GM12891 (cell line): Measurements from ENCODE around the gene RNF20.
"Not testable (repeated sequence)": the region's sequence is repeated elsewhere in the genome, so short reads cannot be mapped to it uniquely, and the experiment has no call there.

Experiments
- DNase-seq: peaks from one replicate; pipeline ENCODE4 v3.0.0; 2011; ENCODE audit warnings: low spot score; ENCODE audit not compliant: insufficient read length
- FAIRE-seq: peaks from 2 replicates; lab custom pipeline; 2011; peaks lifted over from hg19 to GRCh38; lab: Jason Lieb, UNC
- PAX5 ChIP-seq: IDR thresholded peaks from 2 replicates; pipeline ENCODE4 v1.6.1; 2011; ENCODE audit warnings: low read length, moderate library complexity, mild to moderate bottlenecking; ENCODE audit not compliant: insufficient read depth, severe bottlenecking
- POLR2A ChIP-seq: IDR thresholded peaks from 2 replicates; pipeline ENCODE4 v1.6.1; 2011; ENCODE audit warnings: low read depth, low read length, control low read depth
- POLR2AphosphoS5 ChIP-seq: IDR thresholded peaks from 2 replicates; pipeline ENCODE4 v1.6.1; 2011; ENCODE audit warnings: low read depth, low read length, control low read depth
- POU2F2 ChIP-seq: IDR thresholded peaks from 2 replicates; pipeline ENCODE4 v1.6.1; 2011; ENCODE audit warnings: low read depth, mild to moderate bottlenecking, control low read depth, low read length, moderate library complexity
- SPI1 ChIP-seq: IDR thresholded peaks from 2 replicates; pipeline ENCODE4 v1.6.1; 2011; ENCODE audit warnings: low read depth, low read length, control low read depth
- TAF1 ChIP-seq: IDR thresholded peaks from 2 replicates; pipeline ENCODE4 v1.6.1; 2011; ENCODE audit warnings: low read depth, low read length, control low read depth

RNF20 gene

DNA sequence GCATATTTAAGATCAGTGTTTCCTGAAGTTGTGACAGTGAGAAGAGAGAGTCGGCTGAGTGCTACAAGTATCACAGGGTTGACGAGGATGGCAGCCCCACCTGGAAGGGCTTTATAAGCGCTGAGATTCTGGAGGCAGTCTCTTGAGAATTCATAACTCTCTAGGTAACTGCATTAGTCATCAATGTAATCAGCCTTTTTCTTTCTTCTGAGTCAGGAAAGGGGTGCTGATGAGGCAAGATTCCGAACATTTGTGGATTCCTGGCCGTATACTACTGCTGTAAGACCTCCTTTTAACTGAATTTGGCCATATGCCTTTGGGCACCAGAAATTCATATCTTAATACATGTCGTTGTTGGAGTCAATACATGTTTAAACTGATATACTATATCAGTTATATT lies 6.6 kb upstream of the RNF20 start:
- TF ChIP-seq SPI1 (no peak), PAX5 (no peak), POLR2AphosphoS5 (no peak), POLR2A (no peak), POU2F2 (no peak), TAF1 (no peak)
- DNase-seq (no peak), FAIRE-seq (no peak)

DNA sequence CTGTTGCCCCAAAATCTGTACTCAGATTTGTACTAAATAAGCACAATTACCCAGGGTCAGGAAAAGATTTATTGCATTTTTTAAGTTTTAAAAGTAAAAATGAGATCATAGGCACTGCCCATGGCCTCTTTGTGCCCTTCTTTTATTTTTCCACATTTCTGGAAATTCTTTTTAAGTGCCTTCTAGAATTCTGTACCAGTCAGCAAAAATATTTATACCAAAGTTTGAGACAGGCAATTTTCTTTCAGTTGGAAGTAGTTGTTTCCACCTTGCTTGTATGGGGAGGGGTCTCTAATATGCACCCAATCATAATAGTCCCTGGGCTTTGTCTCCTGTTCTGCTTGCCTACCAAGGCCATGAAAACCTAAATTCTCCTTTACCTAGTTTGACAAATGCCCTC lies 5.6 kb upstream of the RNF20 start:
- FAIRE-seq (no peak), DNase-seq (no peak)
- no peak for TF ChIP-seq POU2F2
- TF ChIP-seq PAX5: no peak
- TF ChIP-seq TAF1: no peak
- TF ChIP-seq POLR2AphosphoS5: no peak
- TF ChIP-seq POLR2A: no peak
- no peak for TF ChIP-seq SPI1

- no peak for FAIRE-seq
- peak; percentile 91 for TF ChIP-seq SPI1
- no peak for TF ChIP-seq TAF1
- TF ChIP-seq POLR2A: no peak
- TF ChIP-seq PAX5: no peak
- peak; percentile 26 for DNase-seq
Observed at GRCh38 chr9:101530076-101530711, 3.5 kb upstream of the RNF20 start.

DNA sequence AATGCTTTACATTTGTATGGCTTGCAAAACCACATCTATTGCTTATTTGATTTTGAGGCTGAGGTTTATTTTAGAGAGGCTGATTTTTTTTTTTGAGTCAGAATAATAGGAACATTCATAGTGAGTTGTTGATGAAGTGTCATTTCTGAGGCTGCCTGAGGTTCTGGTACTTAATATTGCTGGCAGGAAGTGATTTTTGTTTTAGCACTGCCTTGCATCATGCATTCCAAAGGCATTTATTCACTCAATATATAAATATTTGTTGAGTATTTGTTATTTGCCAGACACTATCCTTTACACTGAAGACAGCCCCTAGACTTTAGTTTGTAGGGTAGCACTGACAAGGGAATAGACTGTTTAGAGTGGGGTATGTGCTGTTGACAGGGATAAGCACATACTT lies 2.7 kb downstream of the RNF20 start:
- FAIRE-seq (no peak), DNase-seq (no peak)
- TF ChIP-seq POLR2A: no peak
- no peak for TF ChIP-seq TAF1
- TF ChIP-seq POLR2AphosphoS5: no peak
- no peak for TF ChIP-seq POU2F2
- no peak for TF ChIP-seq SPI1
- no peak for TF ChIP-seq PAX5

- FAIRE-seq: no peak
- DNase-seq: no peak
- no peak for TF ChIP-seq POU2F2
- TF ChIP-seq POLR2A: no peak
- TF ChIP-seq POLR2AphosphoS5: no peak
- no peak for TF ChIP-seq TAF1
- TF ChIP-seq PAX5: no peak
- no peak for TF ChIP-seq SPI1
Observed at GRCh38 chr9:101536938-101537337, 3.3 kb downstream of the RNF20 start.

DNA sequence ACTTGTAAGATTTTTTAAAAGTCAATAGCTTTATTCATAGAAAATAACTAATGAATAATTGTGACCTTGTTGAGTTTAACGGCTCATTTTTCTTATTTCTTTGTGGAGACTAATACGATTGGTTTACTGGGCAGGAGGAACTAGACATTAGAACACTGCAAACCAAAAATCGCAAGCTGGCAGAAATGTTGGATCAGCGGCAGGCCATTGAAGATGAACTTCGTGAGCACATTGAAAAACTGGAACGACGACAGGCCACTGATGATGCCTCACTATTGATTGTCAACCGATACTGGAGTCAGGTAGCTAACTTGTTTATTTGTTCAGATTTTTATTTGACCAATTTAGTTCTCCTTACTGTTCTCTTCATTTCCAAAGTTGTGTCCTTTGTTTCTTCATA lies 6.4 kb downstream of the RNF20 start:
- FAIRE-seq: no peak
- TF ChIP-seq POLR2AphosphoS5: no peak
- TF ChIP-seq POU2F2: no peak
- TF ChIP-seq PAX5: no peak
- no peak for TF ChIP-seq POLR2A
- TF ChIP-seq TAF1: no peak
- DNase-seq: no peak

DNA sequence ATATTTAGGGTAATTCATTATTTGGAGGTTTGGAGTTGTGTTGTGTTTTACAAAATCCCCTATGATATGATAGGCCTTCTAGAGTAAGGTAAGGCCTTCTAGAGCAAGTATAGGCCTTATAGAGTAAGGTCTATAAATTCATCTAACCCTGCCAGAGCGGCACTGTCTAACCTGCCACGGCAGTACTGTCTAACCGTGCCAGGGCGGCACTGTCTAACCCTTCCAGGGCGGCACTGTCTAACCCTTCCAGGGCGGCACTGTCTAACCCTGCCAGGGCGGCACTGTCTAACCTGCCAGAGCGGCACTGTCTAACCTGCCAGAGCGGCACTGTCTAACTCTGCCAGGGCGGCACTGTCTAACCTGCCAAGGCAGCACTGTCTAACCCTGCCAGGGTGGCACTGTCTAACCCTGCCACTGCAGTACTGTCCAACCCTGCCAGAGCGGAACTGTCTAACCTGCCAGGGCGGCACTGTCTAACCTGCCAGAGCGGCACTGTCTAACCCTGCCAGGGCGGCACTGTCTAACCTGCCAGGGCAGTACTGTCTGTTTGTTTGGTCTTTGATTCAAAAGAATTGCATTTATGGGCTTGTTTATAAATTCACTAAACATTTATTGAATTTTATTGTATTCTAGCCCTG lies 9.6 kb downstream of the RNF20 start:
- TF ChIP-seq POLR2AphosphoS5 (no peak), POU2F2 (no peak), SPI1 (no peak), PAX5 (no peak), TAF1 (no peak), POLR2A (no peak)
- FAIRE-seq (no peak), DNase-seq (no peak)

- DNase-seq, FAIRE-seq: not testable (repeated sequence)
Observed at GRCh38 chr9:101549472-101550098, 15.9 kb downstream of the RNF20 start.

DNA sequence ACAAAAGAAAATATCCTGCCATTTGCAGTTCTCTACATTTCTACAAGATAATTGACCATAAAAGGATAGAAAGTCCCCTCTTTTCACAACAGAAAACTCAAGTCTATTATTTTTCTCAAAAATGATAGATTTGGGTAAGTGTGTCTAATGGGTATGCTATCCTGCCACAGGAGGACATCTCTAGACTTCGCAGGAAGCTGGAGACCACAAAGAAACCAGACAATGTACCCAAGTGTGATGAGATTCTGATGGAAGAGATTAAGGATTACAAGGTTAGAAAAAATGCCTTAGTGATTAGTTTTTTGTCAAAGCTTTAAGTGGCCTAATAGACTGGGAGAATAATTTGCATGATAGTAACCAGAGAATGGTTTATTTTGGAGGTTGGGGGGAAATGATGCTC lies 28.1 kb downstream of the RNF20 start:
- TF ChIP-seq POLR2AphosphoS5: no peak
- TF ChIP-seq SPI1: no peak
- no peak for TF ChIP-seq TAF1
- no peak for TF ChIP-seq POLR2A
- TF ChIP-seq POU2F2: no peak
- no peak for TF ChIP-seq PAX5
- FAIRE-seq (no peak), DNase-seq (no peak)

DNA sequence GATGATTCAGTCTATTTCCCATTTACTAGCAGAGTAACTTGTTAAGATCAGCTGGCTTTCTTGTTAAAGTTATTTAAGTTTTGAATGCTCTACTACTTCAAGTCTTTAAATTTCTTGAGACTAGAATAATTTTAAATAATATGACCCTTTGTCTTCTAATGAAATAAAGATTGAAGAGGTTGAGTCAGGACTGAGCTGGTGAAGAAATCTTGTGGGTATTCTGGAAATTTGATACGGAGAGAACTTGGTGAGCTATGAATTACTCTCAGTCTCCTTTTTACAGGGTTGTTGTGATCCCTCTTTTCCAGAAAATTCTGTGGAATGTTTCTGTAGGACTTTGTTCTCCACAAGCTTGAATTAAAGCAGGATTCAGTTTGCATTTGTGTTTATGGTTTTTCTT lies 29.3 kb downstream of the RNF20 start:
- no peak for TF ChIP-seq POLR2AphosphoS5
- TF ChIP-seq SPI1: no peak
- no peak for TF ChIP-seq TAF1
- no peak for TF ChIP-seq PAX5
- TF ChIP-seq POLR2A: no peak
- TF ChIP-seq POU2F2: no peak
- no peak for DNase-seq
- FAIRE-seq: no peak

- no peak for TF ChIP-seq POLR2A
- TF ChIP-seq POU2F2: no peak
- TF ChIP-seq SPI1: no peak
- TF ChIP-seq TAF1: no peak
- no peak for TF ChIP-seq PAX5
- TF ChIP-seq POLR2AphosphoS5: no peak
- FAIRE-seq (no peak), DNase-seq (no peak)
Observed at GRCh38 chr9:101564252-101564651, 30.6 kb downstream of the RNF20 start.
